ENCODE data around the gene KNDC1. TPM values are rescaled to one million over a fixed set of nuclear protein-coding genes. Genes with fewer than 3 reads are reported as not detected.

Gene KNDC1
- total RNA-seq, 2 experiments from 2014 or later, result not detected

DNA sequence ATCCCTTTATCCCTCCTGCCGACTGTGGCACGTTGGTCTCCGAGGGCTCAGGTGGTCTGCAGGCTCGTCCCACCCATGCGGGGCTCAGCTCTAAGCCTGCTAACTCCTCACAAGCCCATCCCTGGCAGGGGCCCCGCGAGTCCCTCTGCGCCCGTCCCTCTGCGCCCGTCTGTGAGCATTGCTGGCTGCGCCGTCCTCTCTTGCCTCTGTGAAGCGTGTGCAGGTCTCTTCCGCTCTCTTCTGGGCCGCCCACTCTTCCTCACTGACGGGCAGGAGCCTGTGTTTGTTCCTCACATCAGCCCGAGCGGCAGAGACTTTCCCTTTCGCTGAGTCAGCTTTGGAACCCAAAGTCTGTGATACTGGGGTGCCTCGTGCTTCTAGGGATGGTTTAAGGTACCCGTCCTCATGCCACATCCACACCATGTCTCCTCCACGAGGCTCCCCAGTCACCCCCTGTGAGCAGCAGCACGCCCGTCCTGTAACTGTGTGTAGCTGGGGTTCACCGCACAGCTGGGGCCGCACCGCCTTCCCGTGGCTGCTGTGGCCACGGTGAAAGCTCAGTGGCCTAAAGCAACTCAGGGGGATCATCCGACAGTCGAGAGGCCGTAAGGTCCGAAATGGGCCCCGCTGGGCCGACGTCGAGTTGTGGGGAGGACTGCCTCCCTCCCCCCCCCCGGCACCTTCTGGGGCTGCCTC lies 36.8 kb upstream of the KNDC1 start:
- no peak overlapping the region for H3K4me3 Mint-ChIP-seq
- no peak overlapping the region for H3K27ac Mint-ChIP-seq
- no peaks in the 10 kb centered on the region for H3K9me3 Mint-ChIP-seq
- DNase-seq, result peak; percentile 48
- no peaks in the 10 kb centered on the region for H3K36me3 Mint-ChIP-seq
- H3K27me3 Mint-ChIP-seq, result peaks cover 30% of the 10 kb centered on the region
- peaks cover 7% of the 10 kb centered on the region for H3K4me1 Mint-ChIP-seq

DNA sequence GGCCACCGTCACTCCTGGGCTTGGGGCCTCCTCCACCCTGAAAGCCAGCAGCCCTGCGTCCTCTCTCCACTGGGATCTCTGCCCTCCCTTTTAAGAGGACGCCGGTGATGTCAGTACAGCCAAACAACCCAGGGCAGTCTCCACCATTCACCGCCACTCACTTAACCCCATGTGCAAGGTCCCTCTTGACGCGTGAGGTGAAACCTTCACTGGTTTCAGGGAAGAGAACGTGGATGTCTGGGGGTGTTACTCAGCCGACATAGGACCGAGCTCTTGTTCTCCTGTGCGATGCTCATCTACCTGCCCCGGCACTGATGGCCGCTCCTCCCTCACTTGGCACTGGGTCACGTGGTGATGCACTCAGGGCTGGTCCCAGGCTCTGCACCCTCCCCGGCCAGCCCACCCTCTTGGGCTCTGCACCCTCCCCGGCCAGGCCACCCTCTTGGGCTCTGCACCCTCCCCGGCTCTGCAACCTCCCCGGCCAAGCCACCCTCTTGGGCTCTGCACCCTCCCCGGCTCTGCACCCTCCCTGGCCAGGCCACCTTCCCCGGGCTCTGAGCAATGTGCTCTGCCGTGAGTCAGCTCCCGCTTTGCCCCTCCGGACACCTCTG lies 36.2 kb upstream of the KNDC1 start:
- Mint-ChIP-seq H3K4me3 (no peak overlapping the region), H3K4me1 (peaks cover 7% of the 10 kb centered on the region), H3K27me3 (peaks cover 30% of the 10 kb centered on the region), H3K27ac (no peak overlapping the region), H3K9me3 (no peaks in the 10 kb centered on the region), H3K36me3 (no peaks in the 10 kb centered on the region)
- DNase-seq, result no peak

DNA sequence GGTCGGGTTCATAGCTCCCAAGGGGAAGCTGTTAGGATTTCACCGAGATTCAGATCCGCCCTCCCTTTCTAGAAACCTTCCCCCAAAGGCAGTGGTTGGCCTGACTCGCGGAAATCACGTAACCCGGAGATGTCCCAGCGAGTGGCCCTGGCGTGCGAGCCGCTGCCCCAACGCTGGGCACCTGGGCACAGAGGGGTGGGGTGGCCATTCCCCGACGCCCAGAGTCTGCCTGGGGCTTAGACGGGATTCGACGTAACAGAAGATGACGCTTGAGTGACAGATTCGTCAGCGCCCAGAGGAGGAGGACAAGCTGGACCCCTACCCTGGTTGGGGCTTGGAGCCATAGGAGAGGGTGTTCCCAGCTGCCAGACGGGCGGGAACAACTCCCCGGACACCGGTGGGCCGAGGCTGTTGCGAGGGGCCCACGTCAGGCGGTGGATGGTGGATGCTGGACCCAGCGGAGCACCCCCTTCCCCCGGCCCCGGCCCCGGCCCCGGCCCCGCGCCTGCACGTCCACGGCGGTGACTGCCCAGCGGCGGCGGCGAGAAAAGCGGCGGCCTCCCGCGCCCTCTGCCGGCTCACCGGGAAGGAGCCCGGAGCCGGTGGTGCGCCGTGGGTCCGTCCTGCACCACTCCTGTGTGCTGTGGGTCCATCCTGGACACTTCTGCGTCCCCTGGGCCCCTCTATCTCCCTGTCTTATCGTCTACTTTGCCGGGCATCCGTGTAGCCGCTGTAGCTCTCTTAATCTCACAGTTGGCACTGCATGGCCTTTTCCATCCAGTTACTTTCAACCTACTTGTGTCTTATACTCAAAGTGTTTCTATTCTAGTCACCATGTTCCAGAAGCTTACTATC lies 35.4 kb upstream of the KNDC1 start:
- DNase-seq, result peak; percentile 41
- Mint-ChIP-seq H3K4me3 (no peak overlapping the region), H3K27ac (no peak overlapping the region), H3K4me1 (peaks cover 7% of the 10 kb centered on the region), H3K9me3 (no peaks in the 10 kb centered on the region), H3K36me3 (no peaks in the 10 kb centered on the region), H3K27me3 (peaks cover 30% of the 10 kb centered on the region)

GRCh38 chr10:133125901-133126300 lies 34.1 kb upstream of the KNDC1 start:
- Mint-ChIP-seq H3K9me3 (no peaks in the 10 kb centered on the region), H3K27me3 (peaks cover 30% of the 10 kb centered on the region), H3K4me3 (no peak overlapping the region), H3K4me1 (peaks cover 7% of the 10 kb centered on the region), H3K27ac (no peak overlapping the region), H3K36me3 (no peaks in the 10 kb centered on the region)
- no peak for DNase-seq

- no peak overlapping the region for H3K27ac Mint-ChIP-seq
These were observed 33.4 kb upstream of the KNDC1 start for GRCh38 chr10:133126431-133127290.

GRCh38 chr10:133127291-133128125 lies 32.5 kb upstream of the KNDC1 start:
- H3K36me3 Mint-ChIP-seq, result no peaks in the 10 kb centered on the region
- no peaks in the 10 kb centered on the region for H3K9me3 Mint-ChIP-seq
- H3K4me1 Mint-ChIP-seq, result peaks cover 7% of the 10 kb centered on the region
- peaks cover 29% of the 10 kb centered on the region for H3K27me3 Mint-ChIP-seq
- H3K27ac Mint-ChIP-seq, result no peak overlapping the region
- H3K4me3 Mint-ChIP-seq, result no peak overlapping the region
- peak; percentile 50 for DNase-seq

More at GRCh38 chr10:133126431-133127290, 33.4 kb upstream of the KNDC1 start:
- H3K4me1 Mint-ChIP-seq, result peaks cover 7% of the 10 kb centered on the region
- no peak overlapping the region for H3K4me3 Mint-ChIP-seq
- H3K36me3 Mint-ChIP-seq, result no peaks in the 10 kb centered on the region
- peaks cover 30% of the 10 kb centered on the region for H3K27me3 Mint-ChIP-seq
- H3K9me3 Mint-ChIP-seq, result no peaks in the 10 kb centered on the region
- DNase-seq, result no peak

- Mint-ChIP-seq H3K27ac (no peak overlapping the region), H3K4me3 (no peak overlapping the region), H3K27me3 (peaks cover 21% of the 10 kb centered on the region), H3K4me1 (peaks cover under 1% of the 10 kb centered on the region), H3K9me3 (no peaks in the 10 kb centered on the region), H3K36me3 (no peaks in the 10 kb centered on the region)
- no peak for DNase-seq
These were observed 31.6 kb upstream of the KNDC1 start for GRCh38 chr10:133128126-133129070.

DNA sequence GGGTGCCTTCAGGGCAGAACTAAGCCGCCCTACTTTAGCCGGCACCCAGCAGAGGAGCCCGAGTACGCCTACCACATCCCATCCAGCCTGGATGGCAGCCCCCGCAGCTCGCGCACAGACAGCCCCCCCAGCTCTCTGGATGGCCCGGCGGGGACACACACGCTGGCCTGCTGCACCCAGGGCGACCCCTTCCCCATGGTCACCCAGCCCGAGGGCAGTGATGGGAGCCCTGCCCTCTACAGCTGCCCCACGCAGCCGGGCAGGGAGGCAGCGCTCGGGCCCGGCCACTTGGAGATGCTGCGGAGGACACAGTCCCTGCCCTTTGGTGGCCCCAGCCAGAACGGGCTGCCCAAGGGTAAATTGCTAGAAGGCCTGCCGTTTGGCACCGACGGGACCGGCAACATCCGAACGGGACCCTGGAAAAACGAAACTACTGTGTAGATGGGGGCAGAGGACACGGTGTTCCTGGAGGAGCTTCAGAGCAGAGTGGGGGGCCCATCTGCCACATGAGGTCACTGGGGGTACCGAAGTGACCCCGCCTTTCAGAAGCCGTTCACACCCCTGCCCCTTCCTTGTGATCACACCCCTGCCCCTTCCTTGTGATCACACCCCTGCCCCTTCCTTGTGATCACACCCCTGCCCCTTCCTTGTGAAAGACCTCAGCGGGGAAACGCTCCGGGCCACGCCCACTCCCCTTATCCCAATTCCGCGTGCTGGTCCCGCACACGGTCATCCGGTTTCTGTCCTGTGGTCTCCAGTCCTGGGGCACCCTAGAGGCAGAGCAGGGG lies 30.8 kb upstream of the KNDC1 start:
- DNase-seq, result no peak
- Mint-ChIP-seq H3K4me3 (no peak overlapping the region), H3K36me3 (no peaks in the 10 kb centered on the region), H3K27me3 (peaks cover 14% of the 10 kb centered on the region), H3K4me1 (no peaks in the 10 kb centered on the region), H3K27ac (no peak overlapping the region), H3K9me3 (no peaks in the 10 kb centered on the region)

GRCh38 chr10:133129859-133130495 lies 30.0 kb upstream of the KNDC1 start:
- Mint-ChIP-seq H3K4me1 (no peaks in the 10 kb centered on the region), H3K27me3 (peaks cover 11% of the 10 kb centered on the region), H3K9me3 (no peaks in the 10 kb centered on the region), H3K27ac (no peak overlapping the region), H3K36me3 (no peaks in the 10 kb centered on the region), H3K4me3 (no peak overlapping the region)
- DNase-seq, result no peak

- no peaks in the 10 kb centered on the region for H3K36me3 Mint-ChIP-seq
- no peak for DNase-seq
- H3K4me1 Mint-ChIP-seq, result no peaks in the 10 kb centered on the region
- H3K4me3 Mint-ChIP-seq, result no peak overlapping the region
- peaks cover 4% of the 10 kb centered on the region for H3K27me3 Mint-ChIP-seq
- H3K27ac Mint-ChIP-seq, result no peak overlapping the region
- no peaks in the 10 kb centered on the region for H3K9me3 Mint-ChIP-seq
These were observed 29.4 kb upstream of the KNDC1 start for GRCh38 chr10:133130602-133131001.

GRCh38 chr10:133131053-133131452 lies 29.0 kb upstream of the KNDC1 start:
- no peaks in the 10 kb centered on the region for H3K27me3 Mint-ChIP-seq
- H3K4me3 Mint-ChIP-seq, result no peak overlapping the region
- no peaks in the 10 kb centered on the region for H3K4me1 Mint-ChIP-seq
- no peaks in the 10 kb centered on the region for H3K36me3 Mint-ChIP-seq
- no peak for DNase-seq
- no peaks in the 10 kb centered on the region for H3K9me3 Mint-ChIP-seq
- H3K27ac Mint-ChIP-seq, result no peak overlapping the region

- no peak for DNase-seq
- H3K9me3 Mint-ChIP-seq, result no peaks in the 10 kb centered on the region
These were observed 28.1 kb upstream of the KNDC1 start for GRCh38 chr10:133131734-133132472.

More at GRCh38 chr10:133131734-133132472, 28.1 kb upstream of the KNDC1 start:
- Mint-ChIP-seq H3K27me3 (no peaks in the 10 kb centered on the region), H3K27ac (no peak overlapping the region), H3K4me3 (no peak overlapping the region), H3K36me3 (no peaks in the 10 kb centered on the region), H3K4me1 (no peaks in the 10 kb centered on the region)
